Fibroblast of upper back skin (primary cell): ENCODE measurements around the gene NPAS3.

Source experiments
- DNase-seq: peaks from one replicate; pipeline ENCODE4 v3.0.0-alpha.2; 2013

The NPAS3 gene

DNA sequence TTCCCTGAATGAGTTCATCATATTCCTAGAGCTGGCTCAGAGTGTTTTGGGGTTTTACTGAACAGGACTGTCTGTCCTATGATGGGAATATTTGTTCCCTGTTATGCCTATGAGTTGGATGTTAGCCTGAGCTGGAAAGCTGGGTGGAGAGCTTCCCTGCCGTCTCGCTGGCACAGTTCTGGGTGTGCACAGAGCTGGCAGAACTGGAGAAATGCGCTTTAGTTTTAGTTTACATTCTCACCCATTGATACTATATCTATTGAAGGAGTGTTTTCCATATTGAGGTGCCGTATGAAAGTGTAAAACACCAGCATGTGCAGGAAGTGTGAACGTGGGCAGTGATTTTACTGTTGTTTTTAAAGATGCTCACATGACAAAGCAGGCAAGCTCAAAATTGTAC is 549.9 kb downstream of the NPAS3 start:
- DNase-seq = no peak

GRCh38 chr14:33490555-33490954 is 551.9 kb downstream of the NPAS3 start:
- DNase-seq = no peak

- DNase-seq = no peak
Observed at GRCh38 chr14:33491112-33491511, 552.4 kb downstream of the NPAS3 start.

GRCh38 chr14:33492491-33492890 is 553.8 kb downstream of the NPAS3 start:
- DNase-seq = no peak

GRCh38 chr14:33493266-33493665 is 554.6 kb downstream of the NPAS3 start:
- DNase-seq = no peak

DNA sequence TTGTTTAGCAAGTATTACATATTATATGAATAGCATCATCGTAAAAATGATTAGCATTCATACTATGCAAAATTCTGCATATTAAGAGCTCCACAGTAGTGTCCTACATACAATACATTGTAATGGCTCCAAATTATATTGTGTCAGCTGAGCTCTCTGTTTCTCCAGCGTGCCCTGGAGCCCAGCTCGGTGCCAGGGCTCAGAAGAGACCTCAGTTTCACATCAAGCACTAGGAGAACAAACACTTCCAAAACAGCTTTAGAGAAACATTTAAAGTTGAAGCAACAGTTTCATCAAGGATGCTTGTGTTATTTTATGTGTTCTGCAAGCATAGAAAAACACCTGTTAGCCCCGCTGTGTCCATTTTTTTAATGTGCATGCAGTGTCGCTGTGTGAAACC is 555.3 kb downstream of the NPAS3 start:
- no peak for DNase-seq

- no peak for DNase-seq
Observed at GRCh38 chr14:33499687-33500086, 561.0 kb downstream of the NPAS3 start.

DNA sequence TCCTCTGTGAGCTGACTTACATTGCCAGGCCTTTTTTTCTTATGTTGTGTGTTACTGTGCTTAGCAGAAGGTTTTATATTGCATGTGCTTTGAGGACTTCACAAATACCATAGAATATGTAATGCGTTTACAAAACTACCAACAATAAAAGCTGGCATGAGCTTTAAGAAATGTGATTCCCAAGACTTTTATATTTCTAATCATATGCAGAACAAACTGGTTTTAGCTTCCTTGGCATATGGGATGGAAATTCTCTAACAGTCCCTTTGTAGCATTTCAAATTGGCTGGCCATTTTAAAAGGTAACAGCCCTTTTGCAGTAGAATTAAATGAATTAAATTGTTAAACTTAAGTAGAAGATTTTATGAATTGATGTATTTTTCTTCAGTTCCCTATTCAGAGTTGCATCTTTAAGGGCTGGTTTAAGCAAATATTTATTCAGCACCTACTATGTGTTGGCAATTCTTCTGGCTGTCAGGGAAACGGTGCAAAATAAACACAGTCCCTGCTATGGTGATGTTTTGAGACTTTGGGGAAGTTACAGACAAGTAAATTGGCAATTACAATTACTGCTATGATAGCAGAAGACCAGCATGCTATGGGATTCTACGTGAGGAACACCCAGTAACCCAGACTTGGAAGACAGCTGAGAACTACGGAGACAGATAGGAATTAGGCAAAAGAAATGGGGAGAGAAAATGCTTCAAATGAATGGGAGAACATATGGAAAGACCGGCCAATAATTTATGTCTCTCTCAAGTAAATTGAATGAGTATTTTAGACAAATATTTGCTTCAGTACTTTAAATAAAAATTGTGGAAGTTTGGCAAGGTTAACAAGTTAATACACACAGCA is 565.8 kb downstream of the NPAS3 start:
- no peak for DNase-seq

DNA sequence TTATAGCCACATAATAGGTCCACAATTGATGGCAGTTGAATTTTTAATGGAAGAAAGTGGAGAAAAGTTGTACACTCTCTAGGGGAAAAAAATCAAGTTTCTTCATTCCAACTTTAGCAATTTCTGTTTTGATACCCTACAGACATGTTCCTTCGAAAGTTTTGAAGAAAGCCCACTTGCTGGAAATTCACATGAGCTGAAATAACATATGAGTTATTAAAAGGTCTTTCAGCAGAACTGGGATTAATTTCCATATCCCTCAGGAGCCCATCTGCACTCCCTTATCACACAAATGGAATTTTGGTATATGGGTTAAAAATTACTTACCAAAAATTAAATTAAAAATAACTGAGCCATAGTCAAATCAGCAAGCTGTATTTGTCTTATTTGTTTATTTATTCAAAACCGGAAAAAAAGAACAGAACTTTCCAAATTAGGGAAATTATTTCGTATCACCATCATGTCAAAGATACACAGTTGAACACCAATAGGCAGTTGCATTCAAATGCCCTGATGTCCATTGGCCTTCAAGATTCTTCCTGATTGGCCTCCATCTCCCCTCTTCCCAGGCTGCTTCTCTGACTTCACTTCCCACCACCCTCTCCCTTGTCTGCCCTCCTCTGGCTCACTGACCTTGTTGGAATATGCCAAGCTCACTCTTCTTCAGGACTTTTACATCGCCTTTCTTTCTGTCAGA is 566.7 kb downstream of the NPAS3 start:
- no peak for DNase-seq

- no peak for DNase-seq
Observed at GRCh38 chr14:33505963-33506329, 567.3 kb downstream of the NPAS3 start.

DNA sequence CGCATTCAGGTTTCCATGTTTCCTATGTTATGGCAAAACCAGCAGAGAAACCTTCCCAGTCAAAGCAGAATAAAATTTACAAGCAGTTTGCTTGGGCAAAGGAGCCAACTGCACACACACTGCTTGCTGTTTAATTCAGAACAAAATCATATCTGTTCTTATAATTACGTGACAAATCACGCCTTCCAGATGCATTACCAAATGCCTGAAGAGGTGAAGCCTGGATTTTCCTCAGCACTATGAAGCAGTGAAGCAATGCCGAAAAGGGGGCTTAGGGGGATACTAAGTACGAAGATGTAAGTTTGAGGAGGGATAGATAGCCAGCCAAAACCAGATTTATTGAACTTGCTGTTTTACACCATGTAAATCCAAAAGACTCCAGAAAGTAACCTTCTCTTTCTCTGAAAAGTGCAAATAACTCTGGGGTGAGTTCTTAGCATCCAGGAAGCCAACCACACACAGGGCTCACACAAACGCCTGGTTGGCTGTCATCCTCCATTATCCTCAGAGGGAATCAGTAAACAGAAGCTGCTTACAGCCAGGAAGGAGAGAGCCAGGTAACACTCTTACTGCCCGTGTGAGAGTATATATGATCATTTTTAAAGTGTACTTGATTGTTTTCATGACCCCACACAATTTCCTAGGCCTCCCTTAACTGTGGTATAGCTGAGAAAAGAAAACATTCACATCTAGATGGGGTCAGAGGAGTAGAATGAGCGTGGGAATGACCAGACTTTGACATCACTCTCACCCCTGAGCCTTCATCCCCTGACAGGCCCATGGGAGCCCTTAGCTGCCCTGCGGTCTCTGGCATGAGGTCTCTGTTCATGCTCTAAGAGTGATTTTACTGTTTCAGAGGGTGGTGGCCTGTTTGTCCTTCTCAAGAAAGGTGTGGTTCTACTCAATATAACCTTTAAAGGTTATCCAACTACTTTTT is 569.7 kb downstream of the NPAS3 start:
- DNase-seq = no peak

DNA sequence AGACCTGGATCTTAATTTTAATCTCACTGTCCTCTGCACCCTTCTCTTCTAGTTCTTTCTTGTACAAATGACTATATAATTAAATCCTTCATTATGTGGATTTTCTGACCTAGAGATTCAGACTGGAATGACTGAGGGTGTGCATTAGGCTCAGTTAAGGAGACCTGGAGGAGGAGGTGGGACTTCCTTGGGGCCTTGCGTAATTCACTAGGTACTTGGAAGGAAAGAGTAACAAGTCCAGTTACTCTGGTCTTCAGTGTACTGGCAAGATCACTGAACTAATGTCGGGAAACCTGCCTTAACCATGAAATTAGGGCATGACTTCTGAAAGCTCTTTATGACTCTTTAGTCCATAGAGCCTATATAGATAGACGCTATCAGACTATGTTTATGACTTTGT is 570.8 kb downstream of the NPAS3 start:
- no peak for DNase-seq

- DNase-seq = peak; percentile 93
Observed at GRCh38 chr14:33510063-33510481, 571.4 kb downstream of the NPAS3 start.

DNA sequence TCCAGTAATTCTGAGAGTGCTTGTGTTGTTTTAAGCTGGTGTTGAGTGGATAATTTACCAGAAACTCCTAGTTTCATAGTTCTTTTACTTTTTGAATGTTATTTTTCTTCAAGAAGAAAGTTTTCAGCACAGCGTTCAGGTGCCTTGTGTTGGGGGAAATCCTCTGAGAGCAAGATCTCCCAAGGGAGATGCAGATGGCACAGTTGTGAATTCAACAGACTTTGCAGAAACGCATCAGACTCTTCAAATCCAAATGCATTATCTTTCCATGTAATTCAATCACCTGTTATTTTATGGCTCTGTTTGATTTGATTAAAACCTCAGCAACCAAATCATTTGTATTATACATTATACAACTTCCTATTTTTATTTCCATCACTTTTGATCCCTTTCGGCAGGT is 572.3 kb downstream of the NPAS3 start:
- DNase-seq = no peak

- peak; percentile 85 for DNase-seq
Observed at GRCh38 chr14:33511851-33512640, 573.4 kb downstream of the NPAS3 start.

DNA sequence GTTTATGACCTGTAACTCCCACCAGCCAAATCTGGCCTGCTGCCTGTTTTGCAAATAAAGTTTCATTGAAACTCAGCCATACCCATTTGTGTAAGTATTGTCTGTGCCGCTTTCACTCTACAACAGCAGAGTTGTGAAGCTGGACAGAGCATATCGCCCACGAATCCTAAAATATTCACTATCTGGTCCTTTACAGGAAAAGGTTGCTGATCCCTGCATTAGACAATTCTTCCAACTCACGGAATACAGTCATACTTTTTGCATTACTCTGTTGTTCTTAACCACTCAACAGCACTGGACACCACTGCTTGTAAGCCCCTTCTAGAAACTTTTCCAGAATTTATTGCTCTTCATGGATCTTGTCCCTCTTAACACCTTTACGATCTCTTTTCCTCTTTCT is 576.8 kb downstream of the NPAS3 start:
- peak; percentile 11 for DNase-seq

DNA sequence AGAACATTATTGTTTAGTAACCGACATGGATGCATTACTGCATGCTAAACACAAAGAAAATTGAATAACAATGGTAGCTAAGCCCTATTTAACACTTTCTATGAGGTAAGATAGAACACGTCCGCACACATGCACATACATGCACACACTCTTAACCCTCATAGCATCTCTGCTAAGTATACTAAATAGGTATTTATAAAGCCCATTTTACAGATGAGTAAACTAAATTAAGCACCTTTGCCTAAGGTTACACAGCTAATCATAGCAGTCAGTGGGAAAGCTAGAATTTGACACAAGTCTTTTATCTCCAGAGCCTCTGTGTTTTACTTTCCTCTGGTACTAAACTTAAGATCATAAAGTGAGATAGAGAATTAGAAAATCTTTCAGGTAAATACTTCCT is 577.2 kb downstream of the NPAS3 start:
- no peak for DNase-seq

- no peak for DNase-seq
Observed at GRCh38 chr14:33516898-33517436, 578.3 kb downstream of the NPAS3 start.

GRCh38 chr14:33521192-33521591 is 582.5 kb downstream of the NPAS3 start:
- no peak for DNase-seq

- DNase-seq = no peak
Observed at GRCh38 chr14:33524244-33524643, 585.6 kb downstream of the NPAS3 start.

GRCh38 chr14:33525626-33526025 is 586.9 kb downstream of the NPAS3 start:
- DNase-seq = peak; percentile 12

- DNase-seq = no peak
Observed at GRCh38 chr14:33527023-33527634, 588.5 kb downstream of the NPAS3 start.
